Loucy (cell line): ENCODE measurements around the gene IL21R.

Experiments
- H2AFZ ChIP-seq: fragments of 200-600 bp; sonication (generic); 2 replicates; pipeline ENCODE4 v1.6.0; 2016; ENCODE audit warnings: antibody characterized with exemption, mild to moderate bottlenecking, low read length, moderate library complexity
- H3F3A ChIP-seq: fragments of 200-600 bp; 2 replicates; pipeline ENCODE4 v1.6.0; 2016; ENCODE audit warnings: antibody characterized with exemption, low read depth, mild to moderate bottlenecking
- H3K27me3 ChIP-seq: fragments of 200-600 bp; sonication (generic); 2 replicates; pipeline ENCODE4 v1.6.1; 2014; ENCODE audit warnings: low read length, mild to moderate bottlenecking; ENCODE audit not compliant: insufficient read depth, poor library complexity, severe bottlenecking
- H3K36me3 ChIP-seq: fragments of 200-600 bp; sonication (generic); 2 replicates; pipeline ENCODE4 v1.6.1; 2016; ENCODE audit warnings: low read length; ENCODE audit not compliant: insufficient read depth
- H3K4me1 ChIP-seq: fragments of 200-600 bp; sonication (generic); 2 replicates; pipeline ENCODE4 v1.5.1; 2014; ENCODE audit warnings: low read length, mild to moderate bottlenecking; ENCODE audit not compliant: insufficient read depth, poor library complexity, severe bottlenecking
- H3K4me2 ChIP-seq: fragments of 200-600 bp; sonication (generic); 2 replicates; pipeline ENCODE4 v1.6.0; 2014; ENCODE audit warnings: antibody characterized with exemption, low read length, low read depth, mild to moderate bottlenecking; ENCODE audit not compliant: poor library complexity, severe bottlenecking
- H3K4me3 ChIP-seq: fragments of 200-600 bp; sonication (generic); 2 replicates; pipeline ENCODE4 v1.5.1; 2014; ENCODE audit warnings: low read length, mild to moderate bottlenecking, mixed read lengths; ENCODE audit not compliant: poor library complexity, severe bottlenecking
- H3K79me2 ChIP-seq: fragments of 200-600 bp; sonication (generic); 2 replicates; pipeline ENCODE4 v1.6.1; 2014; ENCODE audit warnings: low read length; ENCODE audit not compliant: insufficient read depth
- H3K9ac ChIP-seq: fragments of 200-600 bp; sonication (generic); 2 replicates; pipeline ENCODE4 v1.6.0; 2014; ENCODE audit warnings: mild to moderate bottlenecking, low read depth, low read length, moderate library complexity; ENCODE audit not compliant: poor library complexity, severe bottlenecking
- H3K9me2 ChIP-seq: fragments of 200-600 bp; sonication (generic); replicated peaks from 2 replicates; pipeline ENCODE4 v1.6.1; 2016; ENCODE audit warnings: low read depth, low read length, mixed read lengths
- H3K9me3 ChIP-seq: fragments of 200-600 bp; sonication (generic); 2 replicates; pipeline ENCODE4 v1.6.1; 2014; ENCODE audit warnings: mild to moderate bottlenecking, antibody characterized with exemption, low read length, low read depth; ENCODE audit not compliant: insufficient read depth
- H4K20me1 ChIP-seq: fragments of 200-600 bp; sonication (generic); 2 replicates; pipeline ENCODE4 v1.6.0; 2014; ENCODE audit warnings: antibody characterized with exemption, low read length, mild to moderate bottlenecking; ENCODE audit not compliant: insufficient read depth, poor library complexity, severe bottlenecking
- EZH2phosphoT487 ChIP-seq: fragments of 200-600 bp; IDR thresholded peaks from 2 replicates; pipeline ENCODE4 v1.6.1; 2018; ENCODE audit warnings: antibody characterized with exemption, mild to moderate bottlenecking, moderate library complexity, borderline replicate concordance
- TF ChIP-seq, protein P1 (sequence below): fragments of 200-600 bp; sonication (generic); conservative IDR thresholded peaks from 2 replicates; pipeline ENCODE4 v1.5.1; 2014; ENCODE audit warnings: mild to moderate bottlenecking, antibody characterized with exemption, low read length

The IL21R gene

DNA sequence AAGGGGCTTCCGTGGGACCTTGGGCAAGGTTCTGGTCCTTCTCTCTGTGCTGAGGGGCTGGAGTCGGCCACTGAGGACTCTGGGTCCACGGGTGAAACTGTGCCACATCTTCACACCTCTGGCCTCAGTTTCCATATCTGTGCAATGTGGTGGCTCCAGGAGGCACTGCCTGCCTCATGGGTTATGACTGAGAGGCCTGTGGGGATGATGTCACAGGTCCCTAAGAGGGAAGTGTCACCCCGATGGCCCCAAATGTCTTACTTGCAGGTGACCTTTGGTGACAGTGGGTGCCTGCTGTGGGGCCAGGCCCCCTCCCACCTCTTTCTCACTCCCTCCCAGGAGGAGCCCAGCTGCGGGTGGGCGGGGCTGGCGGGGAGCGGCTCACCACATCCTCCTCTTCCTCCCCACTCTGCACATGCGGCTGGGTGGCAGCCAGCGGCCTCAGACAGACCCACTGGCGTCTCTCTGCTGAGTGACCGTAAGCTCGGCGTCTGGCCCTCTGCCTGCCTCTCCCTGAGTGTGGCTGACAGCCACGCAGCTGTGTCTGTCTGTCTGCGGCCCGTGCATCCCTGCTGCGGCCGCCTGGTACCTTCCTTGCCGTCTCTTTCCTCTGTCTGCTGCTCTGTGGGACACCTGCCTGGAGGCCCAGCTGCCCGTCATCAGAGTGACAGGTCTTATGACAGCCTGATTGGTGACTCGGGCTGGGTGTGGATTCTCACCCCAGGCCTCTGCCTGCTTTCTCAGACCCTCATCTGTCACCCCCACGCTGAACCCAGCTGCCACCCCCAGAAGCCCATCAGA lies at the start of gene IL21R:
Gene IL21R (plus strand): TSS at position 407 of the 801 bp plus-strand sequence. CDS start 27,898 bp downstream, outside the sequence.
- Histone ChIP-seq H2AFZ (peak within 1 kb of the TSS; percentile 82), H3K4me3 (peak within 1 kb of the TSS; percentile 78), H3K79me2 (no peaks in the 10 kb centered on the region), H3K36me3 (no peaks in the 10 kb centered on the region), H3K9me3 (no peaks in the 10 kb centered on the region), H3K9me2 (no peaks in the 10 kb centered on the region), H3K4me2 (peak within 1 kb of the TSS; percentile 86), H3F3A (no peaks in the 10 kb centered on the region), H4K20me1 (no peaks in the 10 kb centered on the region), H3K4me1 (peaks cover 60% of the 10 kb centered on the region), H3K27me3 (no peaks in the 10 kb centered on the region), H3K9ac (peak within 1 kb of the TSS; percentile 67)
- TF ChIP-seq, protein P1, sequence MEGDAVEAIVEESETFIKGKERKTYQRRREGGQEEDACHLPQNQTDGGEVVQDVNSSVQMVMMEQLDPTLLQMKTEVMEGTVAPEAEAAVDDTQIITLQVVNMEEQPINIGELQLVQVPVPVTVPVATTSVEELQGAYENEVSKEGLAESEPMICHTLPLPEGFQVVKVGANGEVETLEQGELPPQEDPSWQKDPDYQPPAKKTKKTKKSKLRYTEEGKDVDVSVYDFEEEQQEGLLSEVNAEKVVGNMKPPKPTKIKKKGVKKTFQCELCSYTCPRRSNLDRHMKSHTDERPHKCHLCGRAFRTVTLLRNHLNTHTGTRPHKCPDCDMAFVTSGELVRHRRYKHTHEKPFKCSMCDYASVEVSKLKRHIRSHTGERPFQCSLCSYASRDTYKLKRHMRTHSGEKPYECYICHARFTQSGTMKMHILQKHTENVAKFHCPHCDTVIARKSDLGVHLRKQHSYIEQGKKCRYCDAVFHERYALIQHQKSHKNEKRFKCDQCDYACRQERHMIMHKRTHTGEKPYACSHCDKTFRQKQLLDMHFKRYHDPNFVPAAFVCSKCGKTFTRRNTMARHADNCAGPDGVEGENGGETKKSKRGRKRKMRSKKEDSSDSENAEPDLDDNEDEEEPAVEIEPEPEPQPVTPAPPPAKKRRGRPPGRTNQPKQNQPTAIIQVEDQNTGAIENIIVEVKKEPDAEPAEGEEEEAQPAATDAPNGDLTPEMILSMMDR = no peak
- TF ChIP-seq EZH2phosphoT487 = no peak

DNA sequence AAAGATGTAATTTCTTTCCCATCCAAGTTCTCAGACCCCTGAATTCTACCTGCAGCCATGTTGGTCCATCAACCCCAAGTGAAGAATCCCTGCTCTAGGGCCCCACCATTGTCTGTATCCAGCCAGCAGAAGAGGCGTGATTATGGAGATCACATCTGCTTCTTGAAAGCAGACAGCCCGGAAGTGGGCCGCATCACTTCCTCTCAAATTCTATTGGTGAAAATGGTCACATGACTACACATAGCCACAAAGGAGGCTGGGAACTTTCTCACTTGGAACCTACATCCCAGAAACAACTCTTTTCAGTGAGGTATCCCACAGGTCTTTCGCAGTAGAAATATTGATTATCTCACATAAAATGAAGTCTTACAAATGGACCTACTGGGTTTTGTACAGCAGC lies 48.1 kb upstream of the IL21R start:
- no peaks in the 10 kb centered on the region for H3K9me2 ChIP-seq
- H4K20me1 ChIP-seq = no peaks in the 10 kb centered on the region
- no peak overlapping the region for H3K4me2 ChIP-seq
- TF ChIP-seq, protein P1 = no peak
- TF ChIP-seq EZH2phosphoT487 = no peak
- H3K4me3 ChIP-seq = no peak overlapping the region
- H3K36me3 ChIP-seq = peaks cover 10% of the 10 kb centered on the region; the same call in 1 of the 2 replicates
- H3K27me3 ChIP-seq = no peaks in the 10 kb centered on the region
- H2AFZ ChIP-seq = no peak overlapping the region
- no peaks in the 10 kb centered on the region for H3F3A ChIP-seq
- no peaks in the 10 kb centered on the region for H3K4me1 ChIP-seq
- no peaks in the 10 kb centered on the region for H3K79me2 ChIP-seq
- no peaks in the 10 kb centered on the region for H3K9me3 ChIP-seq
- H3K9ac ChIP-seq = no peak overlapping the region

DNA sequence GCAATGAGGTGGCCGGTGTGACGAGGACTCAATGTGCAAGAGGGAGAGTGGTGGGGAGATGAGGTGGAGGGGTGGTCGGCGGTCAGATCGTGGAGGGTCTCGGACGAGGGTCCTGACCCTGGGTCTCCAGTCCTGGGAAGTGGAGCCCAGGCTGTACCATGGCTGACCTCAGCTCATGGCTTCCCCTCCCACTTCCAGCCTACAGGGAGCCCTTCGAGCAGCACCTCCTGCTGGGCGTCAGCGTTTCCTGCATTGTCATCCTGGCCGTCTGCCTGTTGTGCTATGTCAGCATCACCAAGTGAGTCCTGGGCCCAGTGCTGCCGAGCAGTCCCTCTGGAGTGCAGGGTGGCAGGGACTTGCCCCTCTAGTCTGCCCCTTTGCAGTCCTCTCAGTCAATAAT lies 46.4 kb upstream of the IL21R start:
- no peaks in the 10 kb centered on the region for H3F3A ChIP-seq
- H3K36me3 ChIP-seq = peaks cover 10% of the 10 kb centered on the region; the same call in 1 of the 2 replicates
- no peak overlapping the region for H3K9ac ChIP-seq
- H3K4me1 ChIP-seq = no peaks in the 10 kb centered on the region
- H3K79me2 ChIP-seq = no peaks in the 10 kb centered on the region
- no peak overlapping the region for H3K4me3 ChIP-seq
- TF ChIP-seq, protein P1 = peak; percentile 57
- TF ChIP-seq EZH2phosphoT487 = no peak
- no peaks in the 10 kb centered on the region for H3K9me2 ChIP-seq
- H3K27me3 ChIP-seq = no peaks in the 10 kb centered on the region
- no peaks in the 10 kb centered on the region for H4K20me1 ChIP-seq
- no peaks in the 10 kb centered on the region for H3K9me3 ChIP-seq
- no peak overlapping the region for H3K4me2 ChIP-seq
- no peak overlapping the region for H2AFZ ChIP-seq
